ENCODE measurements around the gene PTPRG. TPM values are rescaled to one million over a fixed set of nuclear protein-coding genes. Genes with fewer than 3 reads are reported as not detected.

The PTPRG gene
- total RNA-seq, 4 donors from 2014 or later, result 8.4 to 37.3 (median 14.9) TPM

- whole genome bisulfite sequencing, 2 donors, result 88 to 91% methylated on average over 3 of the region's 3 CpGs
- intact Hi-C loops (cut with DNase I; ENCODE audit: low total_unique reads), result no loop called here
- no peak for DNase-seq (ENCODE audit: low spot score in 2 of 2)
These were observed 41.1 kb downstream of the PTPRG start for GRCh38 chr3:61602466-61602865.

GRCh38 chr3:61605589-61606175 lies 44.3 kb downstream of the PTPRG start:
- no peak overlapping the region for H3K4me3 ChIP-seq (ENCODE audit: low read depth, poor library complexity, severe bottlenecking)
- DNase-seq (ENCODE audit: low spot score in 2 of 2), result no peak
- intact Hi-C loops (cut with DNase I; ENCODE audit: low total_unique reads), result no loop called here
- TF ChIP-seq CTCF (IDR thresholded peaks at IDR 0.05), result no peak
- TF ChIP-seq POLR2A (IDR thresholded peaks at IDR 0.05), result no peak
- WGBS, 2 donors, result 97% methylated on average over 4 of the region's 4 CpGs

More at GRCh38 chr3:61602466-61602865, 41.1 kb downstream of the PTPRG start:
- no peak overlapping the region for H3K4me3 ChIP-seq (ENCODE audit: low read depth, poor library complexity, severe bottlenecking)
- TF ChIP-seq POLR2A (IDR thresholded peaks at IDR 0.05) (no peak), CTCF (IDR thresholded peaks at IDR 0.05) (no peak)

- TF ChIP-seq POLR2A (IDR thresholded peaks at IDR 0.05) (no peak), CTCF (IDR thresholded peaks at IDR 0.05) (no peak)
These were observed 44.8 kb downstream of the PTPRG start for GRCh38 chr3:61606196-61606595.

GRCh38 chr3:61608072-61608471 lies 46.7 kb downstream of the PTPRG start:
- intact Hi-C loops (cut with DNase I; ENCODE audit: low total_unique reads), result no loop called here
- 82 to 88% methylated on average over 6 of the region's 6 CpGs for WGBS, 2 donors
- no peak for DNase-seq (ENCODE audit: low spot score in 2 of 2)
- H3K4me3 ChIP-seq (ENCODE audit: low read depth, poor library complexity, severe bottlenecking), result no peak overlapping the region
- TF ChIP-seq POLR2A (IDR thresholded peaks at IDR 0.05) (no peak), CTCF (IDR thresholded peaks at IDR 0.05) (no peak)

More at GRCh38 chr3:61606196-61606595, 44.8 kb downstream of the PTPRG start:
- no peak overlapping the region for H3K4me3 ChIP-seq (ENCODE audit: low read depth, poor library complexity, severe bottlenecking)
- no peak for DNase-seq (ENCODE audit: low spot score in 2 of 2)
- intact Hi-C loops (cut with DNase I; ENCODE audit: low total_unique reads), result no loop called here
- 96 to 98% methylated on average over 6 of the region's 6 CpGs for WGBS, 2 donors

- peak in 1 of 2 donors; percentile 56 for DNase-seq (ENCODE audit: low spot score in 2 of 2)
- no peak overlapping the region for H3K4me3 ChIP-seq (ENCODE audit: low read depth, poor library complexity, severe bottlenecking)
- TF ChIP-seq CTCF (IDR thresholded peaks at IDR 0.05) (no peak), POLR2A (IDR thresholded peaks at IDR 0.05) (no peak)
- WGBS, 2 donors, result 87 to 89% methylated on average over 5 of the region's 5 CpGs
- intact Hi-C loops (cut with DNase I; ENCODE audit: low total_unique reads), result no loop called here
These were observed 47.3 kb downstream of the PTPRG start for GRCh38 chr3:61608711-61609110.

GRCh38 chr3:61610316-61610715 lies 48.9 kb downstream of the PTPRG start:
- intact Hi-C loops (cut with DNase I; ENCODE audit: low total_unique reads), result no loop called here
- 52 to 66% methylated on average over 3 of the region's 3 CpGs for WGBS, 2 donors

More at GRCh38 chr3:61610316-61610715, 48.9 kb downstream of the PTPRG start:
- H3K4me3 ChIP-seq (ENCODE audit: low read depth, poor library complexity, severe bottlenecking), result no peak overlapping the region
- DNase-seq (ENCODE audit: low spot score in 2 of 2), result no peak
- TF ChIP-seq CTCF (IDR thresholded peaks at IDR 0.05) (no peak), POLR2A (IDR thresholded peaks at IDR 0.05) (no peak)
